Fibroblast of skin of abdomen (primary cell): ENCODE results near the gene LCORL.
"Not testable (repeated sequence)": the region's sequence is repeated elsewhere in the genome, so short reads cannot be mapped to it uniquely, and the experiment has no call there.

Experiments
- DNase-seq: peaks from one replicate; pipeline ENCODE4 v3.0.0-alpha.2; 2013

The LCORL gene

DNA sequence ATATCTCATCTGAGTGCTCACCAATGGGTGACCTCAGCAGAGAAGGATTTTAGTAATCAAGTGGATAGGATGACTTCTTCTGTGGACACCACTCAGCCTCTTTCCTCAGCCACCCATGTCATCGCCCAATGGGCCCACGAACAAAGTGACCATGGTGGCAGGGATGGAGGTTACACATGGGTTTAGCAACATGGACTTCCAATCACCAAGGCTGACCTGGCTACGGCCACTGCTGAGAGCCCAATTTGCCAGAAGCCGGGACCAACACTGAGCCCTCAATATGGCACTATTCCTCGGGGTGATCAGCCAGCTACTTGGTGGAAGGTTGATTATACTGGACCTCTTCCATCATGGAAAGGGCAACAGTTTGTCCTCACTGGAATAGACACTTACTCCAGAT is 97.4 kb downstream of the LCORL start:
- DNase-seq, result no peak

- no peak for DNase-seq
Observed at GRCh38 chr4:17921451-17921850, 100.1 kb downstream of the LCORL start.

DNA sequence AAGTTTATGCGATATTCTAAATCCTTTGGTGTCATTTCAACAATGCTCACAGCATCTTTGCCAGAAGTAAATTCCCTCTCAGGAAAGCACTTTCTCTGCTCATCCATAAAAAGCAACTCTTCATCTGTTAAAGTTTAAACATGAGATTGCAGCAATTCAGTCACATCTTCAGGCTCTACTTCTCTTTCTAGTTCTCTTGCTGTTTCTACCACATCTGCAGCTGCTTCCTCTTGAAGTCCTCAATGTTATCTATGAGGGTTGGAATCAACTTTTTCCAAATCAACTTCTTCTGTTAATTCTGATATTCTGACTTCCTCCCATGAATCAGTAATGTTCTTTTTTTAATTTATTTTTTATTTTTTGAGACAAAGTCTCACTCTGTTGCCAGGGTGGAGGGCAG is 100.9 kb downstream of the LCORL start:
- no peak for DNase-seq

GRCh38 chr4:17915439-17915838 is 106.1 kb downstream of the LCORL start:
- DNase-seq, result no peak

DNA sequence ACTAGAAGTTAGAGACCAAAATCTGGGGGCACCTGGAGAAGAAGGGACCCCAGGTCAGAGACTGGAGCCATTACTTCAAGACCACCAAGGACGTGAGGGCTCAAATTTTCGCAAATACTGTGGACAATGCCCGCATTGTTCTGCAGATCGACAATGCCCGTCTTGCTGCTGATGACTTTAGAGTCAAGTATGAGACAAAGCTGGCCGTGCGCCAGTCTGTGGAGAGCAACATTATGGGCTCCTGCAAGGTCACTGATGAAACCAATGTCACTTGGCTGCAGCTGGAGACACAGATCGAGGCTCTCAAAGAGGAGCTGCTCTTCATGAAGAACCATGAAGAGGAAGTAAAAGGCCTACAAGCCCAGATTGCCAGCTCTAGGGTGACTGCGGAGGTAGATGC is 109.5 kb downstream of the LCORL start:
- no peak for DNase-seq

DNA sequence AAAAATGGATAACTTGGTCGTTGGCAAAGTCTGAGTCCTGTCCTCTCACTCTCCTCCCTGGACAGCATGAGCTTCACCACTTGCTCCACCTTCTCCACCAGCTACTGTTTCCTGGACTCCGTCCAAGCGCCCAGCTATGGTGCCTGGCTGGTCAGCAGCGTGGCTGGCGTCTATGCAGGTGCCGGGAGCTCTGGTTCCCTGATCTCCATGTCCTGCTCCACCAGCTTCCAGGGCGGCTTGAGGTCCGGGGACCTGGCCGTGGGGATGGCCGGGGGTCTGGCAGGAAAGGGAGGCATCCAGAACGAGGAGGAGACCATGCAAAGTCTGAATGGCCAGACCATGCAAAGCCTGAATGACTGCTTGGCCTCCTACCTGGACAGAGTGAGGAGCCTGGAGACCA is 109.9 kb downstream of the LCORL start:
- no peak for DNase-seq

DNA sequence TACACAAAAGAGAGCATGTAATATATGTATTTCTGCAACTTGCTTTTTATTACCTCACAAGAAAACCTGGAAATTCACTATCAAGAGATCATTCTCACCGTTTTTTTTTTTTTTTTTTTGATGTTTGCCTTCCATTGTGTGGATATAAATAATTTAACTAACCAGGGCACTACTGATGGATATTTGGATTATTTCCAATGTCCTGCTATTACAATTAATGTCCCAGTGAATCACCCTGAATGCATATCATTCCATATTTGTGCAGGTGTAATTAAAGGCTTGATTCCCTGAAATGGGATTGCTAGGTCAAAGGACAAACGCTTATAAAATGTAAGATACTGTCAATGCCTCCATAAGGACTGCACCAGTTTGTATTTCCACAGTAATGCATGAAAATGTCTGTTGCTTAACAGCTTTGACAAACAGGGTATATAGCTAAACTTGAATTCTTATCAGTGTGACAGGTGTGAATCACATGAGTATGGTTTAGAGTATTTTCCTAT is 123.0 kb downstream of the LCORL start:
- no peak for DNase-seq

DNA sequence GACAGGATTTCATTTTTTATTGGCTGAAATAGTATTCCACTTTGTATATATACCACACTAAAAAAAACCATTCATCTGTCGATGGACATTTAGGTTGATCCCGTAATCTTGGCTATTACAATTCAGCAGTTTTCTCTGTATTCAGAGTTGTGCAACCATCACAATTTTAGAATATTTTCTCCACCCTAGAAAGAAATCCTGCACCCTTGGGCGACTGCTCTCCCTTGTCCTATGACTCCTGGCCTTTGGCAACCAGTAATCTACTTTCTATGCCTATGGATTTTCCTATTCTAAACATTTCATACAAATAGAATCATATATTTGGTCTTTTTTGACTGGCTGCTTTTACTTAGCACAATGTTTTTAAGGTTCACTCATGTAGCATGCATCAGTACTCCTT is 126.1 kb downstream of the LCORL start:
- no peak for DNase-seq

DNA sequence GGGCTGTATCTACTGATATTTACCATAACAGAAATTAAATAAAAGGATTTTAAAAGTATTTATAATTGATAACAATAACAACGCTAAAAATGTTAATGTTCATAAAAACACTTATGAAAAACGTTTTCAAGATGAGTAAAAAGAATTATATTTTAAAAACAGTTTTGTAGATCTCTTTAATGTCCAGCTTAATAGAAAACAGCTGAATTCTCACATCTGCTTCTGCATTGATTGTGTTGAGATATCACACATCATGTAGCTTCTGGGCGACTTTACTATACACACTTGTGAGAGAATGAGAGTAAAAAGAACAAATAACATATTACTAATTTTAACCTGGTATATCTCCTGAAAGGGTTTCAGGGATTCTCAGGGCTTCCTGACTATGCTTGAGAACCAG is 127.1 kb downstream of the LCORL start:
- DNase-seq, result no peak

GRCh38 chr4:17889692-17890091 is 131.9 kb downstream of the LCORL start:
- DNase-seq, result no peak

DNA sequence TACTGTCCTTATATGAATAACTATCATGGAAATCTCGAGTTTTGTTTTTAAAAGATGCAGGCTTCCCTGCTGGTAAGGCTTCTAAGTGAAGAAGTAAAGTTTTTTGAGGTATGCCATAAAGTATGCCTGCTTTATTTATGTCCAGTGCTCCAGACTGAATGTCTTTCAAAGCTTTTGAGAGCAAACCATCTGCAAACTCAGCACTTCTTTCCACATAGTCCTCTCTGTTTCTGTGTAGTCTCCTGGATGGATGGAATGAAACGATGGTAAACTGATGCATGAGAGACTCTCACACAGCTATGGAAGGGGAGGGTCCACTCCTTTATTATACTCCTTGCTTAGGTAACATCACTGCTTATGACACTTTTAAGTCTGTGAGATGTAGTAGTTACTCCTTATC is 137.0 kb downstream of the LCORL start:
- no peak for DNase-seq

DNA sequence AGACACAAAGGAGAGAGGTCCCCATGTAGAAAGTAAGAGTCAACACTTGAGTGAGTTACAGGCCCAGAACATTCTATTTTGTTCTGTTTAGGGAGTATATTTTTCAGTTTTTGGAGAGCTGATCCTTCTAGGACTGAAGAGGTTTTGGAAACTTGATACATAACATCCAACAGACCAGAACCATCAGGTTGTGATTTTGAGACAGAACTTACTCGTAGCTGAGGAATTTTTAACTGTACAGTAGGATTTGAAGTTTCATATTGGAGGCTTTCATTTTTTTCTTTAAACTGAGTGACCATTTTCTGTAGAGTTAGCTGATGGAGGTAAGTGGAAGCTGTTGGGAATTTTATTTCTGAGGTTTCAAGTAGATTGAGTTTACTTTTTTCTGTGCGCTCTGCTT is 137.5 kb downstream of the LCORL start:
- peak; percentile 34 for DNase-seq

GRCh38 chr4:17877661-17878060 is 143.9 kb downstream of the LCORL start:
- no peak for DNase-seq

GRCh38 chr4:17876943-17877342 is 144.6 kb downstream of the LCORL start:
- no peak for DNase-seq

DNA sequence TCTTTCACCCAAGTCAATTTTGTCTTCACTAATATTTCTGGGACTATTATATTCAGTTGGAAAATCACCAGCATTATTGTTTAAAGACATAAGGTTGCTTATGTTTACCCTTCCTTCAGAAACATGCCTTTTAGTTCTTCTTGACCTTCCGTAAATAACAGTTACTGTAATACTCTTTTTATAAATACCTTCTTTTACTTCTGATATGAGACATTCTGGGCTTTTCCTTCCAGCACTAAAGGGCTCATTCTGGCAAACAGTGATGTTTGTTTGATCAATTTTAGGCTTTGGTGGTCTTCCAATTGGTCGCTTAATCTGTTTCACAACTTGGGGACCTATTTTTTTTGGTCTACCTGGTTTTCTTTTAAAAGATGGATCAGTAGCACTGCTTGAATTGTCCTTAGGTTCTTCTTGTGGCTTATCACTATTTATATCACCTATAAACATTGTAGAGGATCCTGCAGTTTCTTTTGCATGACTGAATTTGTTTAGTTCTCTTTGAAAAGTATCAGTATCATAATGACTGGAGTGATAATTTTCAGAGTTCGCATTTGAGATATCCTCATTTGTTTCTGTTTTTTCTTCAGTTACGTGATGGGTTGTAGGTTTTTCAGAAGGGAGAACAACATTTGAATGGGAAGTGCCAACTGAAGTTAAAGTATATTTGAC is 146.0 kb downstream of the LCORL start:
- DNase-seq, result no peak

GRCh38 chr4:17869327-17869726 is 152.2 kb downstream of the LCORL start:
- DNase-seq, result no peak

GRCh38 chr4:17867276-17867675 is 154.3 kb downstream of the LCORL start:
- DNase-seq, result no peak

- no peak for DNase-seq
Observed at GRCh38 chr4:17866810-17867209, 154.7 kb downstream of the LCORL start.

GRCh38 chr4:17865866-17866363 is 155.6 kb downstream of the LCORL start:
- no peak for DNase-seq

- not testable (repeated sequence) for DNase-seq
Observed at GRCh38 chr4:17861906-17862305, 159.6 kb downstream of the LCORL start.

- no peak for DNase-seq
Observed at GRCh38 chr4:17859793-17860406, 161.7 kb downstream of the LCORL start.

DNA sequence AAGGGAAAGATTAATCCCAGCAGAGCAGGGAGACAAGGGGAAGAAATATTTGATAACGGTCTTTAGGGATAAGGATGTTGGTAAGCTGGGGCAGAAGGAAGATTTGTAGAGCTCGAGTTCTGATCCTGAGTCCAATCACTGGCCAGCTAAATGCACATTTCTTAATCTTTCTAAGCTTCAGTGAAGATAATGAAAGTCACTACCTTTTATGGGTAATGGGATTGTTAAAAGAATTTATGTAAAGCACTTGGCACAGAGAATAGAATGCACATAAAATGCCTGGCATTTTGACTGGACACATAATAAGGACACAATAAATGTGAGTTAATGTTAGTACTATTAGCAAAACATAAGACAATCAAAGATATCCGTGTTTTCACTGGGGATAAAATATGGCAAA is 167.5 kb downstream of the LCORL start:
- DNase-seq, result peak; percentile 14

DNA sequence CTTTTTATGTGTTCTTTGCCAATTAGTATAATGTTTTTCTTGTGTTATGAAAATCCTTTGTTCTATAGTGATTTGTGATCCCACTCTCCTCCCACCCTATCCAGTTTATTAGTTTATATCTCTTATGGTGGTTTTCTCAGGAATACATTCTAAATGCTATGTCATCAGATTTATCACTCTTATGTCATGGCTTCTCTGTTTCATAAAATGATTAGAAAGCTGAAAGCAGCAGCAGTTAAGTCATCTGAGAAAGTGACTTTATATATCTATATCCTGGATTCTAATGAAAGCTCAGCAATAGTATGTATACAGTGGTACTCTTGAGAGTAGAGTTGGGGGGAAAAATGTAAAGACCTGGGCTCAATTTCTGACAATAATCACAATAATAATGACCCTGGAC is 169.6 kb downstream of the LCORL start:
- no peak for DNase-seq

GRCh38 chr4:17850295-17850694 is 171.3 kb downstream of the LCORL start:
- DNase-seq, result not testable (repeated sequence)
